K562 (cell line): ENCODE data around the gene PTPRG. TPM values are rescaled to one million over a fixed set of nuclear protein-coding genes. Genes with fewer than 3 reads are reported as not detected.

Experiments
- ATAC-seq: fragments of 200-7000 bp; cut with Tn5 transposase; 3 replicates; pipeline ENCODE4 v1.9.1; 2020; ENCODE audit warnings: moderate library complexity
- BruUV-seq: library from RNA; stranded (reverse); fragments of 400-500 nt; replicated peaks from 2 replicates; lab custom pipeline; 2021; lab: Mats Ljungman, UMichigan
- CTCF ChIA-PET: fragments of 300-600 bp; formaldehyde crosslinking; extraction: SDS; loops from one replicate; lab custom pipeline; 2021; ENCODE audit warnings: low intra/inter-chr PET ratio; lab: Yijun Ruan, JAX
- POLR2A ChIA-PET: fragments of 300-600, 350-650 bp; sonication (Branson Sonifier 250); formaldehyde crosslinking; extraction: SDS; loops from one replicate; lab custom pipeline; 2021; ENCODE audit warnings: antibody characterized with exemption, inconsistent platforms; lab: Yijun Ruan, JAX
- DNase-seq, 4 experiments: peaks; one replicate each; pipeline versions ENCODE4 v3.0.0 to v3.0.0-alpha.2; 2011 to 2018; ENCODE audit warnings: low spot score in 3 of 4, mixed read lengths in 3 of 4; ENCODE audit errors: extremely low read depth in 1 of 4
- FAIRE-seq: peaks from 2 replicates; lab custom pipeline; 2011; peaks lifted over from hg19 to GRCh38; lab: Jason Lieb, UNC
- H2AFZ ChIP-seq: 2 replicates; pipeline ENCODE4 v1.6.0; 2011; ENCODE audit warnings: low read depth, low read length, control low read depth, inconsistent platforms
- H3K27ac ChIP-seq: fragments of 200-600 bp; 3 replicates; pipeline ENCODE4 v1.8.0; 2011; ENCODE audit warnings: low read depth, mild to moderate bottlenecking, control low read depth, inconsistent platforms, low read length, moderate library complexity, mixed read lengths; ENCODE audit errors: extremely low read depth
- H3K27me3 ChIP-seq, 2 experiments: fragments of 300-600 bp in 1 of 2; 2 replicates in 1 of 2; 3 replicates in 1 of 2; pipeline versions ENCODE4 v1.6.0 to v1.8.0; 2011; ENCODE audit warnings: inconsistent platforms in 2 of 2, low read length in 2 of 2, mild to moderate bottlenecking in 1 of 2, mixed read lengths in 1 of 2, moderate library complexity in 1 of 2; ENCODE audit not compliant: control insufficient read depth in 2 of 2, insufficient read depth in 2 of 2
- H3K36me3 ChIP-seq: fragments of 300-600 bp; 3 replicates; pipeline ENCODE4 v1.8.0; 2011; ENCODE audit warnings: mild to moderate bottlenecking, low read length, inconsistent platforms; ENCODE audit not compliant: control insufficient read depth, insufficient read depth
- H3K4me1 ChIP-seq, 2 experiments: fragments of 200-600 bp in 1 of 2; replicated peaks in 1 of 2; 2 replicates in 1 of 2; 3 replicates in 1 of 2; pipeline versions ENCODE4 v1.5.1 to v1.8.0; 2011; ENCODE audit warnings: inconsistent platforms in 2 of 2, low read length in 2 of 2, mild to moderate bottlenecking in 1 of 2, mixed read lengths in 1 of 2, moderate library complexity in 1 of 2; ENCODE audit not compliant: control insufficient read depth in 2 of 2, insufficient read depth in 2 of 2
- H3K4me2 ChIP-seq: 2 replicates; pipeline ENCODE4 v1.6.1; 2011; ENCODE audit warnings: low read length, control low read depth, inconsistent platforms, mixed read lengths; ENCODE audit not compliant: insufficient read depth
- H3K4me3 ChIP-seq: fragments of 200-600 bp; sonication (generic), shearing (Covaris generic); 2 replicates; pipeline ENCODE4 v1.5.1; 2016; ENCODE audit warnings: control low read depth, inconsistent platforms
- H3K79me2 ChIP-seq: fragments of 200-600 bp; 3 replicates; pipeline ENCODE4 v1.8.0; 2011; ENCODE audit warnings: low read length, inconsistent platforms; ENCODE audit not compliant: control insufficient read depth, insufficient read depth
- H3K9ac ChIP-seq, 2 experiments: 2 replicates each; pipeline versions ENCODE4 v1.6.0 to v1.6.1; 2011; ENCODE audit warnings: low read depth in 2 of 2, low read length in 2 of 2, control low read depth in 1 of 2, inconsistent platforms in 1 of 2, mild to moderate bottlenecking in 1 of 2, mixed read lengths in 1 of 2; ENCODE audit not compliant: insufficient read depth in 1 of 2
- H3K9me1 ChIP-seq: one replicate; pipeline ENCODE4 v1.6.0; 2011; ENCODE audit warnings: inconsistent platforms, mild to moderate bottlenecking, low read length, moderate library complexity; ENCODE audit not compliant: control insufficient read depth, insufficient read depth
- H3K9me3 ChIP-seq: replicated peaks from 2 replicates; pipeline ENCODE4 v1.5.1; 2011; ENCODE audit warnings: low read depth, low read length, inconsistent platforms; ENCODE audit not compliant: control insufficient read depth, insufficient read depth
- H4K20me1 ChIP-seq: replicated peaks from 2 replicates; pipeline ENCODE4 v1.6.1; 2011; ENCODE audit warnings: low read length, inconsistent platforms, mixed read lengths; ENCODE audit not compliant: control insufficient read depth, insufficient read depth
- CUX1 ChIP-seq: fragments of 200-800 bp; sonication (Bioruptor generic); IDR thresholded peaks from 2 replicates; pipeline ENCODE4 v1.6.1; 2016; ENCODE audit warnings: missing genetic modification characterization, missing compliant biosample characterization
- FOXP4 ChIP-seq: sonication (generic); formaldehyde crosslinking; IDR thresholded peaks from 2 replicates; pipeline ENCODE4 v1.8.0; 2022; ENCODE audit warnings: mild to moderate bottlenecking, missing genetic modification reagents, borderline replicate concordance
- GABPA ChIP-seq: fragments of 200-800 bp; sonication (Bioruptor generic); conservative IDR thresholded peaks from 2 replicates; pipeline ENCODE4 v1.6.1; 2016; ENCODE audit warnings: low read depth, missing genetic modification characterization, missing compliant biosample characterization
- GTF2B ChIP-seq: IDR thresholded peaks from 2 replicates; pipeline ENCODE4 v1.6.1; 2011; ENCODE audit not compliant: insufficient read length; ENCODE audit errors: extremely low read depth
- HINFP ChIP-seq: fragments of 450-650 bp; conservative IDR thresholded peaks from 2 replicates; pipeline ENCODE4 v1.6.1; 2016; ENCODE audit warnings: missing genetic modification characterization, low read depth, mild to moderate bottlenecking, control low read depth, missing compliant biosample characterization
- KDM2B ChIP-seq: fragments of 250-450 bp; sonication (Bioruptor Pico); IDR thresholded peaks from 2 replicates; pipeline ENCODE4 v1.8.0; 2021; ENCODE audit warnings: mild to moderate bottlenecking, moderate library complexity
- MTA2 ChIP-seq: fragments of 450-650 bp; IDR thresholded peaks from 2 replicates; pipeline ENCODE4 v1.6.1; 2016; ENCODE audit warnings: low read depth
- SRF ChIP-seq, 2 experiments: fragments of 250-450, 450-650 bp in 1 of 2; sonication (Bioruptor Pico) in 1 of 2; sonication (generic) in 1 of 2; formaldehyde crosslinking; IDR thresholded peaks; 2 replicates each; pipeline versions ENCODE4 v1.5.0 to v1.5.1; 2020 to 2022; ENCODE audit warnings: mild to moderate bottlenecking in 1 of 2, missing genetic modification reagents in 1 of 2
- THAP7 ChIP-seq: fragments of 250-450 bp; sonication (Bioruptor Pico); IDR thresholded peaks from 2 replicates; pipeline ENCODE4 v1.5.0; 2021
- ZNF253 ChIP-seq: fragments of 250-450 bp; sonication (Bioruptor Pico); conservative IDR thresholded peaks from 2 replicates; pipeline ENCODE4 v1.6.1; 2021; ENCODE audit warnings: mild to moderate bottlenecking
- ZNF75A ChIP-seq: fragments of 450-650 bp; formaldehyde crosslinking; IDR thresholded peaks from 2 replicates; pipeline ENCODE4 v1.4.0; 2020; ENCODE audit warnings: mild to moderate bottlenecking
- WGBS: fragments of 100-300 bp; shearing (Covaris generic); methylation state at CpG from one replicate; pipeline ENCODE4 v1.1.6; 2016; ENCODE audit warnings: low coverage, mixed read lengths; ENCODE audit not compliant: insufficient coverage; ENCODE audit errors: missing lambda C conversion rate; 5-methylcytosine and 5-hydroxymethylcytosine counted together
- in situ Hi-C: fragments of 300-500 bp; cut with MboI; formaldehyde crosslinking; loops from 4 replicates; pipeline ENCODE4 v1.15.0; 2018; ENCODE audit warnings: inconsistent platforms, mixed read lengths
- intact Hi-C: fragments of 100-400 bp; cut with micrococcal nuclease; formaldehyde crosslinking; loops from 2 replicates; pipeline ENCODE4 v1.14.2; 2022
- polyA plus RNA-seq, 8 experiments: library from polyadenylated mRNA; depleted of rRNA in 4 of 8; stranded (reverse) in 5 of 8; unstranded in 3 of 8; fragments of >200 nt; fragmentation: Nextera tagmentation in 2 of 8; fragmentation: Illumina TruSeq in 1 of 8; extraction: Ambion mirVana in 2 of 8; extraction: Trizol in 1 of 8; gene quantifications; 2 replicates each; pipeline versions ENCODE4 v1.2.1 to v1.2.3, GENCODE V29; 2011 to 2014; ENCODE audit warnings: inconsistent platforms in 1 of 8, missing spikeins in 1 of 8
- total RNA-seq, 7 experiments: library from RNA; depleted of rRNA in 6 of 7; stranded (reverse); fragments of >200 nt in 6 of 7; fragmentation: Illumina TruSeq in 2 of 7; extraction: Trizol in 2 of 7; gene quantifications; 2 replicates each; pipeline versions ENCODE4 v1.2.1 to v1.2.3, GENCODE V29; 2011 to 2021; ENCODE audit warnings: low replicate concordance in 1 of 7

PTPRG gene
- total and polyA plus RNA-seq, 9 of the 15 experiments (the other 6 are each of a cell fraction or from before 2014, with no cell fraction given): 0.16 TPM; not detected in 8

- H3K27ac ChIP-seq: no peak overlapping the region
- intact Hi-C loops (no loop called here), in situ Hi-C loops (no loop called here)
- no TSS peak for BruUV-seq
- H3K4me3 ChIP-seq: no peak overlapping the region
- ChIA-PET POLR2A (no interaction called here), CTCF (no interaction called here)
- FAIRE-seq (no peak), ATAC-seq (no peak), DNase-seq (no peak)
- no peaks in the 10 kb centered on the region for H3K79me2 ChIP-seq
- H2AFZ ChIP-seq: no peak overlapping the region
- no peak overlapping the region for H3K4me2 ChIP-seq
- no peaks in the 10 kb centered on the region for H3K9me3 ChIP-seq
- H3K4me1 ChIP-seq: no peaks in the 10 kb centered on the region
- no peaks in the 10 kb centered on the region for H3K36me3 ChIP-seq
- H4K20me1 ChIP-seq: no peaks in the 10 kb centered on the region
- no peaks in the 10 kb centered on the region for H3K27me3 ChIP-seq
- H3K9ac ChIP-seq: no peak overlapping the region
- no peaks in the 10 kb centered on the region for H3K9me1 ChIP-seq
- WGBS: 0% methylated on average over 1 of the region's 1 CpG
- no peak for TF ChIP-seq KDM2B (CRISPR knock-in tag)
- no peak for TF ChIP-seq THAP7 (CRISPR knock-in tag)
- no peak for TF ChIP-seq GABPA (tag)
- TF ChIP-seq ZNF253 (CRISPR knock-in tag): no peak
- no peak for TF ChIP-seq ZNF75A (CRISPR knock-in tag)
- no peak for TF ChIP-seq MTA2
- TF ChIP-seq GTF2B: no peak
- TF ChIP-seq SRF (CRISPR knock-in tag; IDR thresholded peaks at IDR 0.05): no peak
- TF ChIP-seq FOXP4 (CRISPR knock-in tag): no peak
- no peak for TF ChIP-seq CUX1
- TF ChIP-seq HINFP (tag): no peak
These were observed 687.5 kb downstream of the PTPRG start for GRCh38 chr3:62248734-62249483.
